OCI-LY1 (cell line): ENCODE measurements around the gene TSPYL1.

ENCODE experiments used
- EZH2 ChIP-seq: fragments of 200-600 bp; sonication (generic), shearing (Covaris generic); IDR thresholded peaks from 2 replicates; pipeline ENCODE4 v1.8.0; 2017; ENCODE audit warnings: borderline replicate concordance, mixed run types, mild to moderate bottlenecking, antibody characterized with exemption, low read length, moderate library complexity, mixed read lengths
- TF ChIP-seq, protein P1 (sequence below): fragments of 200-600 bp; sonication (generic), shearing (Covaris generic); IDR thresholded peaks from 2 replicates; pipeline ENCODE4 v1.5.1; 2017; ENCODE audit warnings: mild to moderate bottlenecking, antibody characterized with exemption, low read length, moderate library complexity, mixed read lengths

DNA sequence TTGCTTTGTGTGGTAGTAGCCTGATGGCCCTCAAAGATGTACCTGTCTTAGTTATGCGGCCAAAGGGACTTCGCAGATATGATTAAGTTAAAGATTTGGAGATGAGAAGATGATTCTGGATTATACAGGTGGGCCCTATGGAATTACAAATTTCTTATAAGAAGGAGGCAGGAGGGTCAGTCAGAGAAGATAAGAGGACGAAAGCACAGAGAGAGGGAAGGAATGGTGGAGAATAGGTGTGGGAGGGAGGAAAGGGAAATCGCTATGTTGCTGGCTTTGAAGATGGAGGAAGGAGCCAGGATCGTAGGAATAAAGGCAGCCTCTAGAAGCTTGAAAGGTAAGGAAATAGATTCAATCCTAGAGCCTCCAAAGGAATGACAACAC is 1.2 kb upstream of the TSPYL1 start:
- TF ChIP-seq, protein P1, sequence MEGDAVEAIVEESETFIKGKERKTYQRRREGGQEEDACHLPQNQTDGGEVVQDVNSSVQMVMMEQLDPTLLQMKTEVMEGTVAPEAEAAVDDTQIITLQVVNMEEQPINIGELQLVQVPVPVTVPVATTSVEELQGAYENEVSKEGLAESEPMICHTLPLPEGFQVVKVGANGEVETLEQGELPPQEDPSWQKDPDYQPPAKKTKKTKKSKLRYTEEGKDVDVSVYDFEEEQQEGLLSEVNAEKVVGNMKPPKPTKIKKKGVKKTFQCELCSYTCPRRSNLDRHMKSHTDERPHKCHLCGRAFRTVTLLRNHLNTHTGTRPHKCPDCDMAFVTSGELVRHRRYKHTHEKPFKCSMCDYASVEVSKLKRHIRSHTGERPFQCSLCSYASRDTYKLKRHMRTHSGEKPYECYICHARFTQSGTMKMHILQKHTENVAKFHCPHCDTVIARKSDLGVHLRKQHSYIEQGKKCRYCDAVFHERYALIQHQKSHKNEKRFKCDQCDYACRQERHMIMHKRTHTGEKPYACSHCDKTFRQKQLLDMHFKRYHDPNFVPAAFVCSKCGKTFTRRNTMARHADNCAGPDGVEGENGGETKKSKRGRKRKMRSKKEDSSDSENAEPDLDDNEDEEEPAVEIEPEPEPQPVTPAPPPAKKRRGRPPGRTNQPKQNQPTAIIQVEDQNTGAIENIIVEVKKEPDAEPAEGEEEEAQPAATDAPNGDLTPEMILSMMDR = no peak
- no peak for TF ChIP-seq EZH2
